SK-N-MC (cell line): ENCODE data around the gene SPIN1.
"Not testable (repeated sequence)": the region's sequence is repeated elsewhere in the genome, so short reads cannot be mapped to it uniquely, and the experiment has no call there.

Source experiments
- DNase-seq: peaks from one replicate; pipeline ENCODE4 v3.0.0-alpha.2; 2011; ENCODE audit warnings: low read depth, low spot score
- H3K27ac ChIP-seq: fragments of 200-600 bp; sonication (generic); 2 replicates; pipeline ENCODE4 v1.5.1; 2016; ENCODE audit warnings: mixed run types
- H3K36me3 ChIP-seq: fragments of 200-600 bp; sonication (generic); 2 replicates; pipeline ENCODE4 v1.6.1; 2017; ENCODE audit warnings: antibody characterized with exemption, low read length, mixed read lengths; ENCODE audit not compliant: insufficient read depth
- H3K4me3 ChIP-seq: fragments of 200-600 bp; sonication (generic); 2 replicates; pipeline ENCODE4 v1.5.1; 2016
- H3K9ac ChIP-seq: fragments of 200-600 bp; sonication (generic); 2 replicates; pipeline ENCODE4 v1.8.0; 2017; ENCODE audit warnings: mixed run types, mixed read lengths; ENCODE audit not compliant: insufficient read length
- H3K9me3 ChIP-seq: fragments of 200-600 bp; sonication (generic); 2 replicates; pipeline ENCODE4 v1.6.1; 2017; ENCODE audit warnings: low read depth, mild to moderate bottlenecking, antibody characterized with exemption, low read length, moderate library complexity, mixed read lengths
- EZH2 ChIP-seq: fragments of 200-600 bp; sonication (generic); IDR thresholded peaks from one replicate; pipeline ENCODE4 v1.6.1; 2017; ENCODE audit warnings: antibody characterized with exemption
- FOXP2 ChIP-seq: optimal IDR thresholded peaks from 2 replicates; pipeline ENCODE3; 2011; ENCODE audit warnings: mild to moderate bottlenecking, moderate library complexity; ENCODE audit not compliant: insufficient read depth; ENCODE audit errors: extremely low read length, control extremely low read depth
- POLR2AphosphoS5 ChIP-seq: IDR thresholded peaks from 2 replicates; pipeline ENCODE4 v1.6.1; 2012; ENCODE audit warnings: mild to moderate bottlenecking, low read depth, low read length, borderline replicate concordance

SPIN1 gene

GRCh38 chr9:88363661-88364060 is 24.6 kb upstream of the SPIN1 start:
- Histone ChIP-seq H3K36me3 (no peaks in the 10 kb centered on the region), H3K9me3 (no peaks in the 10 kb centered on the region), H3K4me3 (no peak overlapping the region), H3K27ac (no peak overlapping the region), H3K9ac (no peak overlapping the region)
- TF ChIP-seq FOXP2 (no peak), POLR2AphosphoS5 (no peak), EZH2 (no peak)
- DNase-seq, result no peak

GRCh38 chr9:88364706-88365105 is 23.5 kb upstream of the SPIN1 start:
- H3K9me3 ChIP-seq, result no peaks in the 10 kb centered on the region
- TF ChIP-seq POLR2AphosphoS5, result no peak
- no peak for TF ChIP-seq EZH2
- TF ChIP-seq FOXP2, result no peak
- DNase-seq, result no peak
- H3K4me3 ChIP-seq, result no peak overlapping the region
- no peak overlapping the region for H3K9ac ChIP-seq
- no peaks in the 10 kb centered on the region for H3K36me3 ChIP-seq
- H3K27ac ChIP-seq, result no peak overlapping the region

DNA sequence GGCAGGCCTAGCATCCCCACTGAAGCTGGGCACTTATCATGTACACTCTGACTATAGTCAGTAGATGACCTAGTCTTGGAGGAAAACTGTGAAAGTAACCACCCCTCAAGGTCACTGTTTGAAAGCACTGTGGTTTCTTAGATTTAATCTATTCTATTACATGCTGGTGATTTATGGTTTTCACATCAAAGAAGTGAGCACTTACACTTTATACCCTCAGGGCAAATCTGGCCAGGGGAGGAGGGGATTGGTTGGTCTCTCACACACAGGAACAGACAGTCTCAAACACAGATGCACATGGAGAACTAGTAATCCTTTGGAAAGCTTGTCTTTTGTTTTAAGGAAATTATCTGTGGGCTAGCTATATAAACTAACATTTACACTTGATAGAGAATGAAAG is 17.9 kb upstream of the SPIN1 start:
- Histone ChIP-seq H3K27ac (no peak overlapping the region), H3K4me3 (no peak overlapping the region), H3K9me3 (no peaks in the 10 kb centered on the region), H3K9ac (no peak overlapping the region), H3K36me3 (no peaks in the 10 kb centered on the region)
- peak; percentile 37 for DNase-seq
- TF ChIP-seq FOXP2 (no peak), EZH2 (no peak), POLR2AphosphoS5 (no peak)

DNA sequence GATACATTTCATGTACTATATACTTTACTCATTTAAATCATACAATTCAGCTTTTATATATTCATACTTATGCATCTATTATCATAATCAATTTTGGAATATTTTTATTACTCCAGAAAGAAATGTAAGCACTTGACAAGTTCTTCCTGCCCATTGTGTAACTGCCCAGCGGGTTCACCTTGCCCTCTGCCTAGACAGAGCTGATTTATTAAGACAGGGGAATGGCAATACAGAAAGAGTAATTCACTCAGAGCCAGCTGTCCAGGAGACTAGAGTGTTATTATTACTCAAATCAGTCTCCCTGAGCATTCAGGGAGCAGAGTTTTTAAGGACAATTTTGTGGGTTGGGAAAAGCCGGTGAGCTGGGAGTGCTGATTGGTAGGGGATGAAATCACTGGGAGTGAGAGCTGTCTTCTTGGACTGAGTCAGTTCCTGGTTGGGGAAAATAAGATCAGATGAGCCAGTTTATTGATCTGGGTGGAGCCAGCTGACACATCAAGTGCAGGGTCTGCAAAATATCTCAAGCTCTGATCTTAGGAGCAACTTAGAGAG is 16.1 kb upstream of the SPIN1 start:
- Histone ChIP-seq H3K9ac (no peak overlapping the region), H3K27ac (no peak overlapping the region), H3K4me3 (no peak overlapping the region), H3K36me3 (no peaks in the 10 kb centered on the region), H3K9me3 (no peaks in the 10 kb centered on the region)
- TF ChIP-seq POLR2AphosphoS5, result no peak
- TF ChIP-seq EZH2, result no peak
- TF ChIP-seq FOXP2, result no peak
- DNase-seq, result no peak

- TF ChIP-seq FOXP2 (no peak), EZH2 (no peak), POLR2AphosphoS5 (no peak)
- H3K4me3 ChIP-seq, result no peak overlapping the region
- no peak overlapping the region for H3K9ac ChIP-seq
- no peak for DNase-seq
- no peaks in the 10 kb centered on the region for H3K36me3 ChIP-seq
- no peaks in the 10 kb centered on the region for H3K9me3 ChIP-seq
- no peak overlapping the region for H3K27ac ChIP-seq
Measured at GRCh38 chr9:88373045-88373444, 15.2 kb upstream of the SPIN1 start.

- no peak overlapping the region for H3K27ac ChIP-seq
- no peak overlapping the region for H3K9ac ChIP-seq
- no peak overlapping the region for H3K4me3 ChIP-seq
- H3K9me3 ChIP-seq, result no peaks in the 10 kb centered on the region
- no peaks in the 10 kb centered on the region for H3K36me3 ChIP-seq
- DNase-seq, result no peak
- TF ChIP-seq POLR2AphosphoS5 (no peak), EZH2 (no peak), FOXP2 (no peak)
Measured at GRCh38 chr9:88378317-88378716, 9.9 kb upstream of the SPIN1 start.

GRCh38 chr9:88379352-88379751 is 8.9 kb upstream of the SPIN1 start:
- DNase-seq, result no peak
- Histone ChIP-seq H3K9ac (no peak overlapping the region), H3K27ac (no peak overlapping the region), H3K36me3 (no peaks in the 10 kb centered on the region), H3K9me3 (no peaks in the 10 kb centered on the region), H3K4me3 (no peak overlapping the region)
- TF ChIP-seq FOXP2, result no peak
- no peak for TF ChIP-seq EZH2
- no peak for TF ChIP-seq POLR2AphosphoS5

DNA sequence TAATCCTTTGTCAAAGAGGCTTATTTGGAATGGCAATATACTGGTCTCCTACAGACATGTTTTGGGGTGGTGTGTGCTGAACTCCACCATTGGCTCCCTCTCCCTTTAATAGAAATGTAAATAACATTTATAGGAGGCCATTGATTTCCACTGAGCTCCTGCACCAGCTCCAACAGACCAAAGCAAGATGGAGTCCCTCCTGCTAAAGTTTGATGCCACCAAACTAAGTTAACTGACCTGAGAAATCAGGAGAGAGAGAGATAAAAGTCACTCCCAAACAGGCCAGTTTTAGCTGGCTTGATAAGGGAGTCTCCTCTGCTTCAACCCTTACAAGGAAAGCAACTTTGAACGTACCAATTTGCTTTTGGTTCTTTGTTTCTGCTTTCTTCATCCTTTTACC is 8.1 kb upstream of the SPIN1 start:
- Histone ChIP-seq H3K27ac (no peak overlapping the region), H3K9me3 (no peaks in the 10 kb centered on the region), H3K4me3 (no peak overlapping the region), H3K9ac (no peak overlapping the region), H3K36me3 (no peaks in the 10 kb centered on the region)
- no peak for DNase-seq
- TF ChIP-seq FOXP2, result no peak
- no peak for TF ChIP-seq POLR2AphosphoS5
- no peak for TF ChIP-seq EZH2

DNA sequence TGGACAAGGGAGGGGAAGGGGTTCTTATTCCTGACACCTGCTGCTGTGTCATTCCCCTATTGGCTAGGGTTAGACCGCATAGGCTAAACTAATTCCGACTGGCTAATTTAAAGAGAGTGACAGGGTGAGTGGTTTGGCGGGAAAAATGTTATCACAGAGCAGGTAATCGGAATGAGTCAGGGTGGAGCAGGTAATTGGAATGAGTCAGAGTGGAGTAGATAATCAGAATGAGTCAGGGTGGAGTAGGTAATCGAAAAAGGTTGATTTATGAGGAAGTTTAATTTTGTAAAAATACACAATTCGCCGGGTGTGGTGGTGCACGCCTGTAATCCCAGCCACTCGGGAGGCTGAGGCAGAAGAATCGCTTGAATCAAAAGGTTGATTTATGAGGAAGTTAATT is 6.9 kb upstream of the SPIN1 start:
- H3K27ac ChIP-seq, DNase-seq, H3K36me3 ChIP-seq, H3K4me3 ChIP-seq, H3K9ac ChIP-seq, H3K9me3 ChIP-seq: not testable (repeated sequence)
